GM18870 (cell line): ENCODE results near the gene CD8B2.
"Not testable (repeated sequence)": the region's sequence is repeated elsewhere in the genome, so short reads cannot be mapped to it uniquely, and the experiment has no call there.

Experiments
- ATAC-seq: cut with Tn5 transposase; IDR thresholded peaks from one replicate; pipeline ENCODE4 v1.9.1; 2021; ENCODE audit warnings: moderate library complexity; ENCODE audit not compliant: unreplicated experiment

Gene CD8B2

DNA sequence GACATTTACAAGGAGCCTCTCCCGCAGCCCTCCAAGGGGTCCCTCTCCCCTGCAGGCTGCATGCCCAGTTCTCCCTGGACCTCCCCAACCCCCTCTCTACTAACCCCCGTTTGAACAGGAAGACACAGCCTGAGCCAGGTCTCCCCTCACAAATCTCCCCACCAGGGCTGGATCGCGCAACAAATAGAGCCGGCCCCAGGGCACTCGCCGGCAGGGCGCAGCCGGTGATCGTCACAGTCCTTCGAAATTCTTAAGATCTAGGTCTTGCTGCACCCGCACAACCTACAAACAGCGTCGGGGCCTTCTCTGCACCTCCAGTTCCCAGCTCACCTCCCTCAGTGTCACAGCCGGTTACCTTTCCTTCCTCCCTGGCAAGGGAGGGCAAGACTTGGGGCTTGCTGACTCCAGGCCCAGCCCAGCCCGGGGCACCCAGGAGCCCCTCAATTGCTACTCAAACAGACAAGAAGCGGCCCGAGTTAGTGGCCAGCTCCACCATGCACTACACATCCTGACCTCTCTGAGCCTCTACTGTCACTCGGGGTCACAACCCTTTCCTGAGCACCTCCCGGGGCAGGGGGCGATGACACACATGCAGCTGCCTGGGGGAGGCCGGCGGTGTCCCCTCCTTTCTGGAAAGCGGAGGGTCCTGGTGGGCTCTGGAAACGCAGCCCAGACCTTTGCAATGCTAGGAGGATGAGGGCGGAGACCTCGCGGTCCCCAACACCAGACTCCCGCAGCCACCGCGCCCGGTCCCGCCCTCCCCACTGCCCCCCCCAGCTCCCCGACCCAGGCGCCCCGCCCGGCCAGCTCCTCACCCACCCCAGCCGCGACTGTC is at the start of gene CD8B2:
Gene CD8B2 (plus strand): TSS at position 814 of the 835 bp plus-strand sequence. CDS start 63 bp downstream, outside the sequence.
- not testable (repeated sequence) for ATAC-seq

- ATAC-seq = not testable (repeated sequence)
These were observed 25.3 kb upstream of the CD8B2 start for GRCh38 chr2:106461882-106462281.

DNA sequence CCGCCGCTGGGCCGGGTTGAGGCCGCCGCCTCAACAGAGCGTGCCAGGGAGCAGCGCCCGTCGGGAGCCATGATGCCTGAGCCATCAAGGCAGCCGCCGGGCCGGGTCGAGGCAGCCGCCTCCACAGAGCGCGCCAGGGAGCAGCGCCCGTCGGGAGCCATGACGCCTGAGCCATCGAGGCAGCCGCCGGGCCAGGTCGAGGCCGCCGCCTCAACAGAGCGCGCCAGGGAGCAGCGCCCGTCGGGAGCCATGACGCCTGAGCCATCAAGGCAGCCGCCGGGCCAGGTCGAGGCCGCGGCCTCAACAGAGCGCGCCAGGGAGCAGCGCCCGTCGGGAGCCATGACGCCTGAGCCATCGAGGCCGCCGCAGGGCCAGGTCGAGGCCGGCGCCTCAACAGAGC is 19.6 kb upstream of the CD8B2 start:
- not testable (repeated sequence) for ATAC-seq

GRCh38 chr2:106468107-106468506 is 19.1 kb upstream of the CD8B2 start, which contains the start of gene RGPD3:
RGPD3 (minus strand) TSS chr2:106468413; CDS start chr2:106468288, 125 bp downstream.
- not testable (repeated sequence) for ATAC-seq

GRCh38 chr2:106470658-106471057 is 16.5 kb upstream of the CD8B2 start:
- ATAC-seq = not testable (repeated sequence)

DNA sequence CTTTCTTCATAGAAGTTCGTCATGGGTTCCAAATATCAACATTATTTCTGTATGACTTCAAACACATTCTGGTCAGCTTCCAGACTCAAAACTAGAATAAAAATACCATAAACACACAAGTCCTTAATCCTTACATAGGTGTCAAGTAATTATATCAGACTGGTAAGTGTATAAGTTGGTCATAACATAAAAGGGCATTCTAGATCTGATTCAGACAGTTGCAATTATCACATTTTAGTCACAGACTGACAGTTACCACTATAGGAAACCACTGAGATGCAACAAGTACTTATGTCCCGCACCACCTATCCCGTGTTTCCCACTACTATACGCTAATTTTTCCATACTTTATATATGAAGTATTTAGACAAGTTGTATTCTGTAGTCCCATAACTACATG is 9.5 kb upstream of the CD8B2 start:
- not testable (repeated sequence) for ATAC-seq

- not testable (repeated sequence) for ATAC-seq
These were observed 7.6 kb upstream of the CD8B2 start for GRCh38 chr2:106479563-106479962.

GRCh38 chr2:106487386-106488191 is 425 bp downstream of the CD8B2 start:
- ATAC-seq = not testable (repeated sequence)

DNA sequence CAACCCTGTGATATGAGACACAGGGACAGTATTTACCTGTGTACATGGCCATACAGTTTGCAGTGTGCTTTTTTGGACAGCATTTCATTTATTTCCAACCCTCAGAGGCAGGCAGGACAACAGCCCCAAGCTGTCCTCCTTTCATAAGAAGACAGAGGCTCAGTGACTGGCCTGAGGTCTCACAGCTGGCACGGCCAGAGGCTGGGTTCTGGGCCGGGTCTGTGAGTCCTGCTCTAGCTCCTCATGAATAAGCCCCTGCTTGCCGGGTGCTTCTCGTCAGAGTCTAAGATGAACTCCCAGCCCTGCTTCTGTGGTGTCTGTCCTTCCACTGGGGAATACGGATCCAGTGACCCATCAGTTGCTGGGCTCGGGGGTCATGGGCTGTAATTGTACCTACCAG is 2.5 kb downstream of the CD8B2 start:
- not testable (repeated sequence) for ATAC-seq

DNA sequence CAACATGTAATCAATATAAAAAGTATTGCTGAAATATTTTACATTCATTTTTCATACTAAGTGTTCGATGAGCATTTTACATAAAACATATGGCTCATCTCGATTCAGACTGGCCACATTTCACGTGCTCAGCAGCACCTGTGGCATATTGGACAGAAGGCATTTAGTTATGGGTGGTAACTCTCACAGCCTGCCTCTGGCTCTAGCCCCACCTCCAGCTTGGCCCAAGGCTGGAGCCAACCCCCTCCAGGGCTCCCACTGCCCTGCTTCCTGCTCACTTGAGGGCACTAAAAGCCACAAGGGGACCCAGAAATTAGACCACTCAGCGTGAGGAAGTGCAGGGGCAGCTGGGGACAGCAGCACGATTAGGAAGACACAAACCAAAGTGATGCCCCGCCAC is 5.2 kb downstream of the CD8B2 start:
- not testable (repeated sequence) for ATAC-seq

DNA sequence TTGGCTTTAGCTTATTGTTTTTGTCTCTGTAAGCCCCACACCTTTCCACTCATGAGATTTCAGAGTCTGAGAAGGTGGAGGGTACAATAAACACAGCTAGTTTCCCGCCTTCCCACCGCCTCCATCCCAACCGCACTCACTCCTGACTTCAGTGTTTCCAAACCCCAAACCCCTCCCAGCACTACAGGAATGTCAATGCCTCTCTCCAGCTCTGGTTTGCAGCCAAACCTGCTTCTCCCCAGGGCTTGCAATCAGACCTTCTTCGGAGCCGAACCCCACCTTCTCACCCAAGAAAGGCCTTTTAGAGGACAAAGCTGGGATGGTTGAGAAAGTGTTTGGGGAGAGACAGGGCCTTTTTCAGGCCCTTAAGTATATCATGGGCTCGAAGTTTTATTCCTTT is 5.7 kb downstream of the CD8B2 start:
- ATAC-seq = not testable (repeated sequence)

- ATAC-seq = not testable (repeated sequence)
These were observed 11.4 kb downstream of the CD8B2 start for GRCh38 chr2:106498549-106498948.

DNA sequence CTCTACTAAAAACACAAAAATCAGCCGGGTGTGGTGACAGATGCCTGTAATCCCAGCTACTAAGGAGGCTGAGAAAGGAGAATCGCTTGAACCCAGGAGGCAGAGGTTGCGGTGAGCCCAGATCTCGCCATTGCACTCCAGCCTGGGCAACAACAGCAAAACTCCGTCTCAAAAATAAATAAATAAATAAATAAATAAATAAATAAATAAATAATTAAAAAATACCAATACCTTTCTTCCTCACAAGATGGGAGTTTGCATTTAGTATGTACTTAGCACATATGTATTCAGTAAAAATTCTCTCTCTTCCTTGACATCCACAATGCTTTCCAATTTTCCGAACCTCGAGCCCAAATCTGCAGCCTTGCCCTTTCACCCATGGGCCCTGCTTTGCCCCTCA is 13.2 kb downstream of the CD8B2 start:
- ATAC-seq = not testable (repeated sequence)

- not testable (repeated sequence) for ATAC-seq
These were observed 15.2 kb downstream of the CD8B2 start for GRCh38 chr2:106502351-106502750.

DNA sequence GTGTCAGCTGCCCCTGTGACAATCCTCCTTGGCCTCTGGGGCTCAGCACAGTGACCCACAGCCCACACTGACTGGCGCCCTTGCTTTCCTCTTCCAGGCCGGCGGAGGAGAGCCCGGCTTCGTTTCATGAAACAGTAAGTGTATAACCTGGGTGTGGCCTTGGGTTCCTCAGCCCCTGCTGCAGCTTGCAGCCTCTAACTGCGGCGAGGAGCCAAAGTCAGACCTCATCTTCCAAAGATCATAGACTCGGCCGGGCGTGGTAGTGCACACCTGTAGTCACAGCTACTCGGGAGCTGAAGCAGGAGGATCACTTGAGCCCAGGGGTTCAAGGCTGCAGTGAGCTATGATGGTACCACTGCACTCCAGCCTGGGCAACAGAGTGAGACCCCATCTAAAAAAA is 17.0 kb downstream of the CD8B2 start:
- not testable (repeated sequence) for ATAC-seq

- ATAC-seq = not testable (repeated sequence)
These were observed 17.6 kb downstream of the CD8B2 start for GRCh38 chr2:106504787-106505186.

DNA sequence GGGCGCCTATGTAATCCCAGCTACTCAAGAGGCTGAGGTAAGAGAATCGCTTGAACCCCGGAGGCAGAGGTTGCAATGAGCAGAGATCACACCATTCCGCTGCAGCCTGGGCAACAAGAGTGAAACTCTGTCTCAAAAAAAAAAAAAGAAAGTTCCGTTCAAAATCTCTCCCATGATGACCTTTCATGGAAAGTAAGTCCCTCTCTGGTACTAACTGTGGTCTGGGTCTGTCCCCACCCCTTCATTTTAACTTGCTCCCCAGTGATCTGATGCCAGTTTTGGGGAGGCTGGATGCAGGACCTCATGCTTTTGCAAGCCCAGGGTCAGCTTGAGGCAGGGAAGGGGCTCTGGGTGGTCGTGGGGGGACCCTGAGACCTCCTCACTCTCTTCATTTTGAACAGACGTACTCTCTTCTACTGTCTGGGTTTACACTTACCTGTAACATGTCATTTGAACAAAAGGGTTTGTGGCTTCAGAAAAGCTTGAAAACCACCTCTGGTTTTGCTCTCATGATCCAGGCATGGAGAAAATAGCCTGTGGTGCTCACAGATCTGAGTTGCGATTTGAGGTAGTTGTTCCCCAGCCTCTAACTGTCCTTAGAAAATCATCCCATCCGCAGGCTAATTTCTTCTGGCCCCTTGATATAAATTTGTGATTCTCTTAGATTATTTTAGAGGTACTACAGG is 19.0 kb downstream of the CD8B2 start:
- not testable (repeated sequence) for ATAC-seq

DNA sequence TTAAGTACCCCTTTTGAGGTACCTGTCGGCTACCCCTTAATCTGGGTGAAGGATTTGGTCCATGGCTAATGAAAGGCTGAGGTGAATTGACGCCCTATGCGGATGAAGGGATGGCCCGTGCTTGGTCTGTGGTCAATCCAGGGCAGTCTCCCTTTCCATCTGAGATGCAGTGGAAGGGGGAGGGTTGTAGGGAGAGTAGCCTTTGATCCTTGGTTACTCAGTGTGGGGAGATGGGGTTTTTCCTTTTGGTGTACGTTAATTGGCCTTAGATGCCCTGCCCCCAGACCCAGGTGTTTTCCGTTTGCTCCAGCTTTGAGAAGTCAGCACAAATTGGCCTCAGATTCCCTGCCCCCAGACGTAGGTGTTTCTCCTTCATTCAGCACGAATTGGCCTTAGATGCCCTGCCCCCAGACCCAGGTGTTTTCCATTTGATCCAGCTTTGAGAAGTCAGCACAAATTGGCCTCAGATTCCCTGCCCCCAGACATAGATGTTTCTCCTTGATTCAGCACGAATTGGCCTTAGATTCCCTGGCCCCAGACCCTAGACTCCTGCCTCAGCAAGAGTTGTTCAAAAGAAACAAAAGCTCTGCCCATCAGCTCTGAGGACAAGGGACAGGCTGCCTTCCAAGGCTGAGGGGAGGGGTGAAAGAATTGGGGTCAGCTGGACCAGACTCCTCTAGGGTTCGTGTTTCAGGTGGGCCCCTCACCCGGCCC is 21.7 kb downstream of the CD8B2 start:
- ATAC-seq = not testable (repeated sequence)

DNA sequence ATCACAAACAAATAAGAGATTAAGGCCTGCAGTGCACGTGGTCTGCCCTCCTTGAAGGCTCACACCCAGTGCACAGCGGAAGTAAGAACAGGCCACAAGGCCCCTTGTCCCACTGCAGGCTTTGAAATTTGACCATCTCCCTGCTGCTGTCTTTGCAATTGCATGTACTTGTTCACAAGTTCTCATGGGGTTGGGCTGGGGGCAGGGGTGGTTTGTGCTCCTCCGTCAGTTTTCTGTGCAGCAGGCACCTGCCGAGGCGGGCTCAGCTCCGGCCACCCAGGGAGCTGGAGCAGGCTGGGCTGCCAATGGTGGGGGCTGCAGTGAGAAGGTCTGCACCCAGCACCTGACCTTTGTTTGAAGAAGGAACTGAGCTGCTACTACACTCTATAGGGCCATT is 22.2 kb downstream of the CD8B2 start:
- ATAC-seq = not testable (repeated sequence)

DNA sequence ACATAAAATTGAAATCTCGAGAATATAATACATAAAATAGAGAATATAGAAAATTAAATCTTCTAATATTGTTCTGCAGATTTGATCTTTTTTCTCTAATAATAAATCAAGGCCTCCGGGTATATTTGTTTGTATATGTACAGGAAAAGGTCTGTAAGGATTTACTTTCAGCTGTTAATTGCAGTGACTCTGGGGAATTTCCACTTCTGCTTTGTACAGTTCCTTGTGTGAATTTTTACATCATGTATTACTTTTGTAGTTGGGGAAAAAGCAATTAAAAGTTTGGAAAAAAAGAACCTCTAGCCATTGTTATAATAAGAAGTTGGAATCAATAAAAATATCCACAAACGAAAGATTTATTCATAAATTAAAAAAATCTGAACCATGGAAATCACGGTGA is 23.6 kb downstream of the CD8B2 start:
- ATAC-seq = not testable (repeated sequence)
